NCI-H146 treated with DMSO at 0.1 percent for 48 hours (cell line): ENCODE measurements around the gene SRPK2.
A peak's percentile ranks its signal among the peaks of the same experiment; 100 is the strongest.

Experiments
- DNase-seq: peaks from one replicate; lab custom pipeline; 2025; ENCODE audit not compliant: unreplicated experiment; lab: John Stamatoyannopoulos, UW

Gene SRPK2

DNA sequence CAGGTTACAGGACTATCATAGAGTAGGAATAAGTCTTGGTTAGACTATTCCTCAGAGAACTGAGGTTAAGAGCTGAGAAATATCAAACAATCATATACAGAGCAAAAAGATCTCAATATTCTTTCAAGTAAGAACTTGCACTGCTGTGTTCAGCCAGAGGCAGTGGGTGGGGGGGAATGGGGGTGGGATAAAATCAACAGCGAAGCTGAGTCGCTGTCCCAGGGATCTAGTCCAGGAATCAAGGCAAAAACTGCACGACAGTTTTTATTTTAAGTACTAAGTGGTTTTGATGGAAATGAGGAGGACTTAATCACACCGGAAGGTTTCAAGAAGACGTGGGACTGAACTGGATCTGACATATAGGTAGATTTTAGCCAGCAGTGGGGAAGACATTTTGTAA lies 159.1 kb downstream of the SRPK2 start:
- DNase-seq = no peak

GRCh38 chr7:105228555-105228954 lies 160.2 kb downstream of the SRPK2 start:
- DNase-seq = no peak

DNA sequence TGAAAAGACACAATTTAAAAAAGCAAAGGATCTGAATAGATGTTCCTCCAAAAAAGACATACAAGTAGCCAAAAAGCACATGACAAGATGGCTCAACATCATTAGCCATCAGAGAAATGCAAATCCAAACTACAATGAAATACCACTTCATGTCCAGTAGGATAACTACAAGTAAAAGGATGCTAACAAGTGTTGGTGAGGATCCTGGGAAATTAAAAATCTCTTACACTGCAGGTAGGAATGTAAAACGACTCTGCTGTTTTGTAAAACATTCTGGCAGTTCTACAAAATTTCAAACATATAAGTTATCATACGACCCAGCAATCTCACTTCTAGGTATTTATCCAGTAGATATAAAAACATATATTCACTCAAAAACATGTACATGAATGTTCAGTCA lies 161.3 kb downstream of the SRPK2 start:
- DNase-seq = no peak

- DNase-seq = no peak
These were observed 163.7 kb downstream of the SRPK2 start for GRCh38 chr7:105224884-105225651.

DNA sequence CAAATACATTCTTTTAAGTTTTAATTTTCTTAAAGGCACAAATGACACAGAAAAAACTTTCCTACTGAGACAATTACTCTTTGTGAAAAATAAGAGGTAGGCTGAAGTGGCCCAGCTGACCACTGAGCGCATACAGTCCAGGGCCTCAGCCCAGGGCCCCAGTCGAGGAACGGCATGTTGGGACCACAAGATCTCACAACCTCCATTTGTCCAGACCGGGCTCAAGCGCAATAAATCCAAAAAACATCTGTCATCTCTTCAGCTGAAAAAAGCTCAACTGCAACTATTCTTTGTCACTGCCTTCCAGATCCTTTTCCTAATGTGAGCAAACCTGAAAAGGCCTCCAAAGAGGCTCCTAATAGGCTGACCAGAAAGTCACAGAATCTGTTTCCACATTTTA lies 165.8 kb downstream of the SRPK2 start:
- DNase-seq = no peak

GRCh38 chr7:105219771-105220160 lies 169.0 kb downstream of the SRPK2 start:
- no peak for DNase-seq

- DNase-seq = no peak
These were observed 169.6 kb downstream of the SRPK2 start for GRCh38 chr7:105218939-105219770.

- no peak for DNase-seq
These were observed 170.5 kb downstream of the SRPK2 start for GRCh38 chr7:105218215-105218614.

GRCh38 chr7:105216786-105217185 lies 171.9 kb downstream of the SRPK2 start:
- peak; percentile 17 for DNase-seq

- DNase-seq = no peak
These were observed 172.9 kb downstream of the SRPK2 start for GRCh38 chr7:105215821-105216220.

DNA sequence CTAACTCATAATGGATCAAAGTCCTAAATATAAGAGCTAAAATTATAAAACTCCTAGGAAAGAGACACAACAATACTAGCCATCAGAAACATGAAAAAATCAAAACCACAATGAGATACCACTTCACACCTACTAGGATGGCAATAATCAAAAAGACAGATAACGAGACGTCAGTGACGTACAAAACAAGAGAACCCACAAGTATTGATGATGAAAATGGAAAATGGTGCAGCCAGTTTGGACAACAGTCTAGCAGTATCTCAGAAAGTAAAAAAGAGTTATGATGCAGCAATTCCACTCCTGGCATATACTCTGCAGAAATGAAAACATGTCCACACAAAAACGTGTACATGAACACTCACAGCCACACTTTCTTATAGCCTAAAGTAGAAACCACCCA lies 173.5 kb downstream of the SRPK2 start:
- no peak for DNase-seq

GRCh38 chr7:105213611-105214010 lies 175.1 kb downstream of the SRPK2 start:
- no peak for DNase-seq

- no peak for DNase-seq
These were observed 176.5 kb downstream of the SRPK2 start for GRCh38 chr7:105212212-105212611.

GRCh38 chr7:105210721-105211205 lies 178.0 kb downstream of the SRPK2 start:
- no peak for DNase-seq

DNA sequence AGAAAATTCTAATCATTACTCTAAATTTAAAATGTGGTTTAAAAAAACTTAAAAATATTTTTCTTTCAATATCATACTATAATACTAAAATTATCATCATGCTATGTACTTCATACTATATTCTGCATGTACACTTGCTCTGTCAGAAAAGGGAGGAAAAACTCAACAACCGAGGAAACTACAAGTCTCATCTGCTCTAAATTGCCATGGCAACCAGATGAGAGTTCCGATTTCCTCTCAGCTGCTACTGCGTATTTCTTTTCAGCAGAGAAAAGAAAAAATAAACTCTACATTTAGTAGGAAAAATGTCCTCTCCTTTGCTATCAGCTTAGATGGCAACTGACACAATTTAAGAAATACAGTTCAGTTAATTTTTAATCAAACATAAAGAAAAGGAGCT lies 178.9 kb downstream of the SRPK2 start:
- no peak for DNase-seq

DNA sequence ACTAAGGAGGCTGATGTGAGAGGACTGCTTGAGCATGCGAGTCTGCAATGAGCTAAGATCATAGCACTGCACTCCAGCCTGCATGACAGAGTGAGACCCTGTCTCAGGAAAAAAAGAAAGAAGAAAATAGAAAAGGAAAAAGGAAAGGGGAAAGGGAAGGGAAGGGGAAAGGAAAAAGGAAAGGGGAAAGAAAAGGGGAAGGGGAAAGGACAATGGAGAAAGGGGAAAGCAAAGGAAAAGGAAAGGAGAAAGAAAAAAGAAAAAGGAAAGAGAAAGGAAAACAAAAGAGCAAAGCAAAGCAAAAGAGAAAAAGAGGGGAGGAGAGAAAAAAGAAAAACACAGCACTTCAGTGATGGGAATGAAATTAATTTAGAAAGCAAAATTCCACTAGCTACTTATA lies 179.3 kb downstream of the SRPK2 start:
- no peak for DNase-seq

DNA sequence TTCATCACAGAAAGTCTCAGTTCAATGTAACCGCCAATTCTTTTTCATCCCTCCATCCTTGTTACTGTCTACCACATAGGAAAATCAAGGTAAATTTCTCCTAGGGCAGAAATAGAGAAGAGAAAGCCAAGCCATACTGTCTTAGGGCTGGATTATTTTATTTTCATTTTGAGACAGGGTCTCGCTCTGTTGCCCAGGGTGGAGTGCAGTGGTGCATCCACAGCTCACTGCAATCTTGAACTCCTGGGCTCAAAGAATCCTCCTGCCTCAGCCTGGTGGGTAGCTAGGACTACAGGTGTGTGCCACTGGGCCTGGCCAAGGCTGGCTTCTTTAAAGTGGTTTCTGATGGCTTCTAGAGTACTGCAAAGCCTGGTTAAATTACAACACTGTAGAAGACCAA lies 181.7 kb downstream of the SRPK2 start:
- no peak for DNase-seq

- DNase-seq = no peak
These were observed 183.0 kb downstream of the SRPK2 start for GRCh38 chr7:105205592-105206237.

DNA sequence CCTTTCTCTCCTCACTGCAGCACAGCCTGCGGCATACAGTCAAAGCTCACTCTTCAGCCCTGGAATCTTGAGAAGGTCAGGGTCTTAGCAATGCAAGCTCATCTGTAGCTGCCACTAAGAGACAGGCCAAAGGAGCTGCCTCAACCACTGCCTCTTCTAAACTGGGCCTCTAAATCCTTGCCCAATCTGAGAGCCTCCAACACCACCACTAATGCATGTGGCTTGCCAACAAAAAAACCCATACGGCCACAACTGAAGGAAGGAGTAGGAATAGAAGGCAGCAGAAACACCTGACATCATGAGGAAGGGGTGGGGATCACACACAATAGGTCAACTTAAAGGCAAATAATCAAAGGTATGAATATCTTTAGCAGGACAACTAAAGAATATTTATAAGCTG lies 183.8 kb downstream of the SRPK2 start:
- DNase-seq = no peak

- DNase-seq = no peak
These were observed 184.2 kb downstream of the SRPK2 start for GRCh38 chr7:105204520-105204919.

- DNase-seq = peak; percentile 46
These were observed 186.1 kb downstream of the SRPK2 start for GRCh38 chr7:105202616-105203015.

DNA sequence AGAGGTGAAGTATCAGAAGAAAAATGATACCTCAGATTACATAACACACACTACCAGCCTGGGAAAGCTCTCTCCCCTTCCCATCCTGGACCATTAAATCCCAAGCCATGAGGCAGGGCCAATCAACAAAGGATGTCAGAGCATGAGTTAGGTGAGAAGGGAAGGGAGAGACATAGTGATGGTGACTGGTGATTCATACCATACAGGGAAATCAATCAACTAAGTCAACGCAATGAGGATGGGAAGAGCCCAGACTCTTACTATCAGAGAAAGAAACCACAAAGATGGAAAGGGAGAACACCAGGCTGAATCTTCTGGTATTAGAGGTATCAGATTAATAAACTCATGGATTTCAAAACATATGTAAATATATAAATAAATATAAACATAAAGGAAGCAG lies 189.3 kb downstream of the SRPK2 start:
- no peak for DNase-seq
